Heart left ventricle (tissue), 16 donors: Measurements from ENCODE around the gene LDHAL6B. TPM values are rescaled to one million over a fixed set of nuclear protein-coding genes. Genes with fewer than 3 reads are reported as not detected.

ENCODE experiments used
- ATAC-seq, 4 donors: fragments of 200-7000 bp; cut with Tn5 transposase; one replicate each; pipeline ENCODE4 v1.9.1; 2020 to 2022; ENCODE audit warnings: moderate library complexity in 4 of 4, mild to moderate bottlenecking in 3 of 4, moderate number of reproducible peaks in 1 of 4
- DNase-seq, 5 donors: peaks; one replicate each; pipeline ENCODE4 v3.0.0-alpha.2; 2020
- H3K27ac ChIP-seq, 12 donors: fragments of 200-600 bp; sonication (generic) in 4 of 12; one replicate each; pipeline versions ENCODE4 v1.5.0 to v1.8.0; 2016 to 2022; ENCODE audit warnings: mild to moderate bottlenecking in 2 of 12
- H3K27me3 ChIP-seq, 9 donors: fragments of 200-600 bp; sonication (generic) in 2 of 9; one replicate each; pipeline versions ENCODE4 v1.5.1 to v1.8.0; 2016 to 2022; ENCODE audit warnings: mild to moderate bottlenecking in 3 of 9
- H3K36me3 ChIP-seq, 9 donors: fragments of 200-600 bp; sonication (generic) in 2 of 9; one replicate each; pipeline versions ENCODE4 v1.5.0 to v1.8.0; 2018 to 2022; ENCODE audit warnings: mild to moderate bottlenecking in 2 of 9
- H3K4me1 ChIP-seq, 12 donors: fragments of 200-600 bp; sonication (generic) in 4 of 12; one replicate each; pipeline versions ENCODE4 v1.5.0 to v1.8.0; 2016 to 2022; ENCODE audit warnings: mild to moderate bottlenecking in 3 of 12
- H3K4me3 ChIP-seq, 12 donors: fragments of 200-600 bp; sonication (generic) in 4 of 12; one replicate each; pipeline versions ENCODE4 v1.5.0 to v1.8.0; 2017 to 2022; ENCODE audit warnings: mild to moderate bottlenecking in 9 of 12, moderate library complexity in 4 of 12
- H3K9me3 ChIP-seq, 12 donors: fragments of 200-600 bp; sonication (generic) in 4 of 12; one replicate each; pipeline versions ENCODE4 v1.5.0 to v1.8.0; 2016 to 2022; ENCODE audit warnings: mild to moderate bottlenecking in 1 of 12
- POLR2A ChIP-seq, 2 donors: fragments of 450-650 bp; IDR thresholded peaks; one replicate each; pipeline ENCODE4 v1.6.1; 2017; ENCODE audit warnings: antibody characterized with exemption in 2 of 2, mild to moderate bottlenecking in 2 of 2, moderate library complexity in 2 of 2
- WGBS, 4 donors: extraction: QIAGEN DNeasy Blood & Tissue Kit in 2 of 4; methylation state at CpG; one replicate each; pipeline versions ENCODE4 v1.1.5 to v1.1.7; 2013 to 2018; 5-methylcytosine and 5-hydroxymethylcytosine counted together
- intact Hi-C, 10 donors: fragments of 100-400 bp; cut with DNase I; formaldehyde crosslinking; loops; one replicate each; pipeline versions ENCODE4 v1.11.1 to v1.14.2; 2022
- polyA plus RNA-seq, 2 donors: library from polyadenylated mRNA; stranded (reverse); fragments of 200-250 nt; gene quantifications; one replicate each; pipeline ENCODE4 v1.2.3, GENCODE V29; 2013
- total RNA-seq, 9 donors: library from RNA; depleted of rRNA in 2 of 9; stranded (reverse); fragments of >200 nt in 2 of 9; fragmentation: NEBNext Ultra II Directional in 3 of 9; extraction: Animal tissue kit (Norgen Biotek cat#: 25700) in 3 of 9; gene quantifications; one replicate each; pipeline versions ENCODE4 v1.1.0 to v1.2.4, GENCODE V29; 2016 to 2023
- TF ChIP-seq, protein P1 (sequence below), 12 donors: fragments of 200-600 bp; sonication (generic) in 4 of 12; IDR thresholded peaks; one replicate each; pipeline versions ENCODE4 v1.5.0 to v1.8.0; 2018 to 2022; ENCODE audit warnings: antibody characterized with exemption in 12 of 12, mild to moderate bottlenecking in 5 of 12
- donor health status: ischemic (EF 13 %, LVEDD 7.1; RV severe dilation, severe dysfunction).
- donor health status: healthy with polysubstance abuse.
- donor health status: DM: no; HTN: yes; CAD: no.
- donor health status: DM: no; HTN: no; CAD: no.
- donor health status: ischemic (EF 25% LVEDD 6.9; RV normal size, moderate dysfunction).
- donor health status: ischemic (EF 25% LVEDD 5.7; RV mildly dilated, moderate dysfunction).
- donor health status: healthy.
- donor health status: DM: yes; HTN: yes; CAD: no.
- donor health status: ischemic (EF 35%, LVEDD 5.7; RV mildly dilated, moderate dysfunction).
- donor health status: nonischemic (EF 11% LVEDD 7.7; RV severe dilation, severe dysfunction).
- donor health status: DM: yes; HTN: yes; CAD: no.
- donor health status: PGD.
- donor health status: ischemic (EF 29% LVEDD 5.4; RV normal size, mild dysfunction).
- donor health status: nonischemic (EF 23%, LVEDD 6.1; RV moderate dilation, normal function).

LDHAL6B gene
- total and polyA plus RNA-seq, 11 donors: not detected

DNA sequence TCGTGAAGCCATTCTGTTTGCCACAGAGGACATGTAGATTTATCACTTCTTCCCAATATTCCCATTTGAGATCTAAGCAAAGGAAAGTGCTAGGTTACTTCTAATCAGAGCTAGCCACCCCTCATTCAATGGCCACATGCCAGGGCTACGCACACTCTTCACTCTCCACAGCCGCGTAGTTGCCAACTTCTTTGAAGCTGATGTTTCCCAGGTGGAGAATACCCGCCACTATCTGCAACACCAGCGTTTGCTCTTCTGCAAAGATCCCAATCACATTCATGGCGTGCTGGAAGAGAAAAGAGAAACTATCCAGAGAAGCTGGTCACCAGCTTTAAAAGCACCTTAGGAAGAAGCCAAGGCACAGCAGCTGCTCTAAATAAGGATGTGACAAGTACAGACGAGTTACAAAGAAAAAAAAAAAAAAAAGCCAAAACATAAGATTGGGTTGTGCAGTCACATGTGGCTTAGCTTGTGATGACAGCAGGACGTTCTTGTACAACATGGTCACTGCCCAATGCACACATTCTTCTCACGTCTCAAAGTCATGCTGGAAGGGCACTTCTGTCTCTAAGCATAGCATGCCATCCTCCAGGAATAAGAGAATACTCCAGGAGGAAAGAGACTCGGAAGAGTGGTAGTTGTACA lies 16.4 kb downstream of the LDHAL6B start:
- no peaks in the 10 kb centered on the region for H3K27me3 ChIP-seq
- TF ChIP-seq, protein P1, sequence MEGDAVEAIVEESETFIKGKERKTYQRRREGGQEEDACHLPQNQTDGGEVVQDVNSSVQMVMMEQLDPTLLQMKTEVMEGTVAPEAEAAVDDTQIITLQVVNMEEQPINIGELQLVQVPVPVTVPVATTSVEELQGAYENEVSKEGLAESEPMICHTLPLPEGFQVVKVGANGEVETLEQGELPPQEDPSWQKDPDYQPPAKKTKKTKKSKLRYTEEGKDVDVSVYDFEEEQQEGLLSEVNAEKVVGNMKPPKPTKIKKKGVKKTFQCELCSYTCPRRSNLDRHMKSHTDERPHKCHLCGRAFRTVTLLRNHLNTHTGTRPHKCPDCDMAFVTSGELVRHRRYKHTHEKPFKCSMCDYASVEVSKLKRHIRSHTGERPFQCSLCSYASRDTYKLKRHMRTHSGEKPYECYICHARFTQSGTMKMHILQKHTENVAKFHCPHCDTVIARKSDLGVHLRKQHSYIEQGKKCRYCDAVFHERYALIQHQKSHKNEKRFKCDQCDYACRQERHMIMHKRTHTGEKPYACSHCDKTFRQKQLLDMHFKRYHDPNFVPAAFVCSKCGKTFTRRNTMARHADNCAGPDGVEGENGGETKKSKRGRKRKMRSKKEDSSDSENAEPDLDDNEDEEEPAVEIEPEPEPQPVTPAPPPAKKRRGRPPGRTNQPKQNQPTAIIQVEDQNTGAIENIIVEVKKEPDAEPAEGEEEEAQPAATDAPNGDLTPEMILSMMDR (IDR thresholded peaks at IDR 0.05): no peak
- no peak for TF ChIP-seq POLR2A (IDR thresholded peaks at IDR 0.05)
- peaks cover 0 to 64% (median 41%) of the 10 kb centered on the region in 9 donors for H3K36me3 ChIP-seq
- no peak overlapping the region for H3K4me3 ChIP-seq
- intact Hi-C loops: loop anchor here in 1 of 10 donors (10.0 kb wide), 1 partner anchor 238 kb away; the partner anchor contains the start of gene RNF111
- H3K9me3 ChIP-seq: no peaks in the 10 kb centered on the region
- H3K4me1 ChIP-seq: peaks cover 0 to 43% (median 21%) of the 10 kb centered on the region in 12 donors
- 53 to 80% (median 71%) methylated on average over 11 of the region's 11 CpGs for WGBS, 4 donors
- H3K27ac ChIP-seq: no peak overlapping the region
- DNase-seq (no peak), ATAC-seq (peak in 1 of 4 donors; percentile 13)

DNA sequence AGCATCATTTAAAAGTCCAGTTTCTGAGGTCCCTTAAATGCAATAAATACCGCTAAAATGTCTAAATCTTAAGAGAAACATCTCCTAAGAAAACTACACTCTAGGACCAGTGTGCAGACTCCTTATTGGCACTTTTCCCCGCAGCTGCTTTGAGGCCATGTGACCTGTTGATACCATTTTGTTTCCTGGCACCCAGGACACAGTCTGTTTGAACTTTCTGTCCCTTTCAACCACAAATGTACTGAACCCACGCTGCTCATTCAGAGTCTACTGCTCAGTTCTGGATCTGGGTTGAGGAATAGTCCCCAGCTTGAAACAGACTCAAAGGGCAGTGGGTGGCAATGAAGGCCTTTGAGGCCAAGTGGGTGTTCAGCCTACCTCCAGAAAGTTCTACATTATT lies 17.1 kb downstream of the LDHAL6B start:
- no peaks in the 10 kb centered on the region for H3K9me3 ChIP-seq
- 75 to 81% (median 78%) methylated on average over 3 of the region's 3 CpGs for WGBS, 4 donors
- no peak overlapping the region for H3K4me3 ChIP-seq
- intact Hi-C loops: loop anchor here in 1 of 10 donors (10.0 kb wide), 1 partner anchor 239 kb away; the partner anchor contains the start of gene RNF111
- ATAC-seq (peak in 2 of 4 donors; percentile 42 to 65), DNase-seq (no peak)
- TF ChIP-seq, protein P1 (IDR thresholded peaks at IDR 0.05): no peak
- no peak for TF ChIP-seq POLR2A (IDR thresholded peaks at IDR 0.05)
- peaks cover 0 to 61% (median 37%) of the 10 kb centered on the region in 9 donors for H3K36me3 ChIP-seq
- peak overlapping the region in 2 of 12 donors; percentile 27 to 28 for H3K27ac ChIP-seq
- H3K27me3 ChIP-seq: no peaks in the 10 kb centered on the region
- H3K4me1 ChIP-seq: peaks cover 0 to 44% (median 21%) of the 10 kb centered on the region in 12 donors

DNA sequence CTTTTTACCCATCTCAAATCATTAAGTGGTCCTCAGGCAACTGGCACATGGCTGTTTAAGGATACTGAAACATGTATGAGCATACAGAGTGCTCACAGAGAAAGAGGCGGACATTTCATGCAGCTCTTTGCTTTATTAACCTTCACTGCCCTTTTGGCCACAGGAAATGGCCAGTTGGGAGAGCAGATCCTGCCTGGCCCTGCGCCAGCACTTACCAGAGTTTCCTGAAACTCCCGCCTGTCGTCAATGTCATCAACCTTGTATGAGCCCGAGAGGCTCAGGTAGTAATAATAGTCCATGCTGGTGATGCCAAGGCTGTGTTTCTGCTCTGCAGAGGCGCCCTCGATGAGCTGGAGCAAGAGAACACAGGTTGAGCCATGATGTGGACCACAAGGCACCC lies 17.8 kb downstream of the LDHAL6B start:
- DNase-seq (peak; percentile 40 to 69 (median 60)), ATAC-seq (peak in 2 of 4 donors; percentile 5 to 55)
- Histone ChIP-seq H3K4me1 (peaks cover 0 to 44% (median 21%) of the 10 kb centered on the region in 12 donors), H3K9me3 (no peaks in the 10 kb centered on the region), H3K4me3 (no peak overlapping the region), H3K27ac (peak overlapping the region in 2 of 12 donors; percentile 27 to 28), H3K27me3 (no peaks in the 10 kb centered on the region), H3K36me3 (peaks cover 0 to 56% (median 31%) of the 10 kb centered on the region in 9 donors)
- TF ChIP-seq, protein P1 (IDR thresholded peaks at IDR 0.05): no peak
- no peak for TF ChIP-seq POLR2A (IDR thresholded peaks at IDR 0.05)
- intact Hi-C loops: loop anchor here in 1 of 10 donors (10.0 kb wide), 1 partner anchor 240 kb away; the partner anchor contains the start of gene RNF111
- WGBS, 4 donors: 55 to 62% (median 57%) methylated on average over 7 of the region's 7 CpGs

DNA sequence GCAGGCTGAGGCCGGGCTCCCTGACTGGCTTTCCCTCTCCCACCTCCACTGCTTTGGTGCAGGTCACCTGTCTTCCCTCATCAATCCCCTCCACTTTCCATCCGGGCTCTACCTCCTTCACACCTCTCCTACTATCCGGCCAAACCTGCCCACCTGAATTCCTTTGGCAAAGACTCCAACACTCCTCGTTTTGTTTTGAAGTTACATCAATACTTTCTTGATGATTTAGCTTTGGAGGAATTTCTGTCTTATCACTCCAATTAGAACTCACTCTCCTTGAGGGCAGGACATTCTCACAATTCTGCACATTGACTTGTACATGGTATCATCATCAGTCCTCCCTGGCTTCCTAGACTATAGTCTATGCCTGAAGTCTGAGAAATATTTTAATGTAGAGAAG lies 20.4 kb downstream of the LDHAL6B start:
- H3K4me3 ChIP-seq: no peak overlapping the region
- WGBS, 4 donors: 84 to 94% (median 90%) methylated on average over 4 of the region's 4 CpGs
- ATAC-seq (no peak), DNase-seq (no peak)
- no peaks in the 10 kb centered on the region for H3K27me3 ChIP-seq
- H3K36me3 ChIP-seq: peaks cover 0 to 41% (median 15%) of the 10 kb centered on the region in 9 donors
- intact Hi-C loops: loop anchor here in 1 of 10 donors (10.0 kb wide), 1 partner anchor 242 kb away; the partner anchor contains the start of gene RNF111
- peaks cover 0 to 51% (median 23%) of the 10 kb centered on the region in 12 donors for H3K4me1 ChIP-seq
- TF ChIP-seq POLR2A (IDR thresholded peaks at IDR 0.05): no peak
- TF ChIP-seq, protein P1 (IDR thresholded peaks at IDR 0.05): no peak
- no peak overlapping the region for H3K27ac ChIP-seq
- H3K9me3 ChIP-seq: no peaks in the 10 kb centered on the region
